Pancreas (tissue), 10 donors: ENCODE data around the gene TTC38. TPM values are rescaled to one million over a fixed set of nuclear protein-coding genes. Genes with fewer than 3 reads are reported as not detected.

Experiments
- ATAC-seq, 4 donors: fragments of 200-7000 bp; cut with Tn5 transposase; one replicate each; pipeline versions ENCODE4 v1.8.0 to v1.9.1; 2020; ENCODE audit warnings: mild to moderate bottlenecking in 4 of 4, moderate library complexity in 4 of 4
- DNase-seq, 6 donors: peaks; one replicate each; pipeline ENCODE4 v3.0.0-alpha.2; 2020
- FAIRE-seq: peaks from 2 replicates; lab custom pipeline; 2012; peaks lifted over from hg19 to GRCh38; lab: Jason Lieb, UNC
- H3K27ac ChIP-seq, 4 donors: fragments of 200-600 bp; sonication (generic); 1 replicate in 3 of 4; 2 replicates in 1 of 4; pipeline versions ENCODE4 v1.5.0 to v1.8.0; 2020
- H3K27me3 ChIP-seq, 4 donors: fragments of 200-600 bp; one replicate each; pipeline ENCODE4 v1.8.0; 2021
- H3K36me3 ChIP-seq, 3 donors: fragments of 200-600 bp; sonication (generic) in 1 of 3; one replicate each; pipeline versions ENCODE4 v1.5.0 to v1.8.0; 2020 to 2021
- H3K4me1 ChIP-seq, 3 donors: fragments of 200-600 bp; one replicate each; pipeline ENCODE4 v1.8.0; 2021
- H3K4me3 ChIP-seq, 4 donors: fragments of 200-600 bp; sonication (generic) in 2 of 4; one replicate each; pipeline versions ENCODE4 v1.5.0 to v1.8.0; 2020 to 2021
- H3K9me3 ChIP-seq, 4 donors: fragments of 200-600 bp; one replicate each; pipeline ENCODE4 v1.8.0; 2021
- whole genome bisulfite sequencing, 2 donors: extraction: QIAGEN DNeasy Blood & Tissue Kit; methylation state at CpG; one replicate each; pipeline ENCODE4 v1.1.7; 2013; 5-methylcytosine and 5-hydroxymethylcytosine counted together
- intact Hi-C, 3 donors: fragments of 100-400 bp; cut with DNase I; formaldehyde crosslinking; loops; one replicate each; pipeline versions ENCODE4 v1.11.1 to v1.14.2; 2022
- polyA plus RNA-seq, 2 donors: library from polyadenylated mRNA; stranded (reverse); fragments of 200-250 nt; gene quantifications; one replicate each; pipeline ENCODE4 v1.2.3, GENCODE V29; 2013
- total RNA-seq, 6 donors: library from RNA; stranded (reverse); fragmentation: NEBNext Ultra II Directional in 4 of 6; extraction: Animal tissue kit (Norgen Biotek cat#: 25700) in 4 of 6; gene quantifications; one replicate each; pipeline versions ENCODE4 v1.2.1 to v1.2.4, GENCODE V29; 2021 to 2023
- TF ChIP-seq, protein P1 (sequence below), 4 donors: fragments of 200-600 bp; sonication (generic) in 3 of 4; IDR thresholded peaks; one replicate each; pipeline versions ENCODE4 v1.5.0 to v1.8.0; 2021; ENCODE audit warnings: antibody characterized with exemption in 4 of 4
- donor health status: healthy with polysubstance abuse.
- donor health status: DM: no; HTN: no; CAD: no; lungs with moderate emphysema.
- donor health status: DM: no; HTN: no; CAD: no.
- donor health status: control.
- donor health status: control.
- donor health status: Bipolar disorder and iron deficiency.
- donor health status: DM: yes; HTN: yes; CAD: no.
- donor health status: DM: no; HTN: no; CAD: no.
- donor health status: DM: no; HTN: no; CAD: no.
- donor health status: DM: yes; HTN: yes; CAD: no.

TTC38 gene
- total and polyA plus RNA-seq, 8 donors = 18.6 to 32.8 (median 23.3) TPM

- Histone ChIP-seq H3K27me3 (no peaks in the 10 kb centered on the region), H3K9me3 (no peaks in the 10 kb centered on the region), H3K4me1 (peaks cover 0 to 8% (median 0%) of the 10 kb centered on the region in 3 donors), H3K4me3 (no peak overlapping the region), H3K27ac (peak overlapping the region in 2 of 4 donors; percentile 31 to 53), H3K36me3 (no peaks in the 10 kb centered on the region)
- FAIRE-seq = no peak
- TF ChIP-seq, protein P1, sequence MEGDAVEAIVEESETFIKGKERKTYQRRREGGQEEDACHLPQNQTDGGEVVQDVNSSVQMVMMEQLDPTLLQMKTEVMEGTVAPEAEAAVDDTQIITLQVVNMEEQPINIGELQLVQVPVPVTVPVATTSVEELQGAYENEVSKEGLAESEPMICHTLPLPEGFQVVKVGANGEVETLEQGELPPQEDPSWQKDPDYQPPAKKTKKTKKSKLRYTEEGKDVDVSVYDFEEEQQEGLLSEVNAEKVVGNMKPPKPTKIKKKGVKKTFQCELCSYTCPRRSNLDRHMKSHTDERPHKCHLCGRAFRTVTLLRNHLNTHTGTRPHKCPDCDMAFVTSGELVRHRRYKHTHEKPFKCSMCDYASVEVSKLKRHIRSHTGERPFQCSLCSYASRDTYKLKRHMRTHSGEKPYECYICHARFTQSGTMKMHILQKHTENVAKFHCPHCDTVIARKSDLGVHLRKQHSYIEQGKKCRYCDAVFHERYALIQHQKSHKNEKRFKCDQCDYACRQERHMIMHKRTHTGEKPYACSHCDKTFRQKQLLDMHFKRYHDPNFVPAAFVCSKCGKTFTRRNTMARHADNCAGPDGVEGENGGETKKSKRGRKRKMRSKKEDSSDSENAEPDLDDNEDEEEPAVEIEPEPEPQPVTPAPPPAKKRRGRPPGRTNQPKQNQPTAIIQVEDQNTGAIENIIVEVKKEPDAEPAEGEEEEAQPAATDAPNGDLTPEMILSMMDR (IDR thresholded peaks at IDR 0.05) = no peak
- DNase-seq = peak in 1 of 6 donors; percentile 56
- ATAC-seq = peak; percentile 64 to 90 (median 69)
- 26 to 33% methylated on average over 5 of the region's 5 CpGs for WGBS, 2 donors
- intact Hi-C loops = loop anchor here in 1 of 3 donors (10.0 kb wide), 2 partner anchors 63 to 97 kb away; no protein-coding TSS in a partner anchor
Observed at GRCh38 chr22:46241396-46242007, 26.3 kb upstream of the TTC38 start.

DNA sequence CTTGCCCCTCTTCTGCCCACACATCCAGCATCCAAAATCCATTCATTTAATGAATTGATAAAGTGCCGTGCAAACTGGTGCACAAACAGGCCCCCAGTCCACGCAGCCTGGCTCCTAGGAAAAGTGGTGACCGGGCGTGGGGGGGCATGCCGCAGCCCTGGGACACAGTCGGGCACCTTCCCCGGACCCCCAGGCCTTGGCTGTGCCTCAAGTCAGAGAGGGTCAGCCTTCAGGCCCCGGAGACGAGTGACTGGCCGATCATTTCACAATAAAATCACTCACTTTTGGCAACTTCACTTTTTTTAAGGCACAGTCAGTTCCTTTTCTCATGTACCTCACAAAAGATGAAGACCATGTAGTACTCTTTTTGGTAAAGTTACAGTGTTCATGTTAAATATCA, 25.7 kb upstream of the TTC38 start:
- Histone ChIP-seq H3K27me3 (no peaks in the 10 kb centered on the region), H3K36me3 (no peaks in the 10 kb centered on the region), H3K4me3 (no peak overlapping the region), H3K27ac (no peak overlapping the region), H3K4me1 (peaks cover 0 to 8% (median 0%) of the 10 kb centered on the region in 3 donors), H3K9me3 (no peaks in the 10 kb centered on the region)
- DNase-seq = no peak
- TF ChIP-seq, protein P1 (IDR thresholded peaks at IDR 0.05) = no peak
- intact Hi-C loops = loop anchor here in 1 of 3 donors (10.0 kb wide), 2 partner anchors 63 to 97 kb away; no protein-coding TSS in a partner anchor
- ATAC-seq = no peak
- FAIRE-seq = no peak
- 81 to 89% methylated on average over 10 of the region's 10 CpGs for WGBS, 2 donors

GRCh38 chr22:46244771-46245170, 23.0 kb upstream of the TTC38 start:
- intact Hi-C loops = loop anchor here in 1 of 3 donors (10.0 kb wide), 2 partner anchors 60 to 100 kb away; no protein-coding TSS in a partner anchor
- no peak for ATAC-seq
- H3K4me1 ChIP-seq = peaks cover 0 to 13% (median 0%) of the 10 kb centered on the region in 3 donors
- H3K27ac ChIP-seq = no peak overlapping the region
- no peaks in the 10 kb centered on the region for H3K27me3 ChIP-seq
- DNase-seq = no peak
- no peak for FAIRE-seq
- 94% methylated on average over 9 of the region's 9 CpGs for WGBS, 2 donors
- TF ChIP-seq, protein P1 (IDR thresholded peaks at IDR 0.05) = no peak
- H3K4me3 ChIP-seq = no peak overlapping the region
- no peaks in the 10 kb centered on the region for H3K36me3 ChIP-seq
- H3K9me3 ChIP-seq = no peaks in the 10 kb centered on the region

GRCh38 chr22:46245511-46245910, 22.3 kb upstream of the TTC38 start:
- Histone ChIP-seq H3K27ac (no peak overlapping the region), H3K4me1 (peaks cover 0 to 13% (median 0%) of the 10 kb centered on the region in 3 donors), H3K27me3 (no peaks in the 10 kb centered on the region), H3K9me3 (no peaks in the 10 kb centered on the region), H3K36me3 (no peaks in the 10 kb centered on the region), H3K4me3 (no peak overlapping the region)
- no peak for ATAC-seq
- 51 to 74% methylated on average over 16 of the region's 16 CpGs for WGBS, 2 donors
- TF ChIP-seq, protein P1 (IDR thresholded peaks at IDR 0.05) = no peak
- no peak for FAIRE-seq
- DNase-seq = no peak
- intact Hi-C loops = loop anchor here in 1 of 3 donors (10.0 kb wide), 2 partner anchors 59 to 101 kb away; no protein-coding TSS in a partner anchor

GRCh38 chr22:46246178-46246577, 21.6 kb upstream of the TTC38 start:
- TF ChIP-seq, protein P1 (IDR thresholded peaks at IDR 0.05) = no peak
- no peak overlapping the region for H3K4me3 ChIP-seq
- no peaks in the 10 kb centered on the region for H3K36me3 ChIP-seq
- DNase-seq (no peak), FAIRE-seq (no peak), ATAC-seq (no peak)
- whole genome bisulfite sequencing, 2 donors = 91 to 92% methylated on average over 10 of the region's 10 CpGs
- H3K4me1 ChIP-seq = peaks cover 0 to 6% (median 0%) of the 10 kb centered on the region in 3 donors
- no peaks in the 10 kb centered on the region for H3K9me3 ChIP-seq
- intact Hi-C loops = loop anchor here in 1 of 3 donors (10.0 kb wide), 2 partner anchors 59 to 101 kb away; no protein-coding TSS in a partner anchor
- no peaks in the 10 kb centered on the region for H3K27me3 ChIP-seq
- no peak overlapping the region for H3K27ac ChIP-seq
